ENCODE measurements around the gene EPHA5.

DNA sequence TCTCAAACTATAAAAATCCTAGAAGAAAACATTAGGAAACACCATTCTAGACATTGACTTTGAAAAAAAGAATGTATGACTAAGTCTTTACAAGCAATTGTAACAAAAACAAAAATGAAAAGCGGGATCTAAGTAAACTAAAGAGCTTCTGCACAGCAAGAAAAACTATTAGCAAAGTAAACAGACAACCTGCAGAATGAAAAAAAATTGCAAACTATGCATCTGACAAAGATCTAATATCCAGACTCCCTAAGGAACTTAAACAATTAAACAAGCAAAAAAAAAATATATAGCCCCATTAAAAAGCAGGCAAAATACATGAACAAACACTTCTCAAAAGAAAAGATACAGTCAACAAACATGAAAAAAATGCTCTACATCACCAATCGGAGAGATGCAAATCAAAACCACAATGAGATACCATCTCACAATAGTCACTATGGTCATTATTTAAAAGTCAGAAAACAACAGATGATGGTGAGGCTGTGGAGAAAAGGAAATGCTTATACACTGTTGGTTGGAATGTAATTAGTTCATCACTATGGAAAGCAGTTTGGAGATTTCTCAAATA, 168.1 kb downstream of the EPHA5 start:
- TF ChIP-seq, protein P1, sequence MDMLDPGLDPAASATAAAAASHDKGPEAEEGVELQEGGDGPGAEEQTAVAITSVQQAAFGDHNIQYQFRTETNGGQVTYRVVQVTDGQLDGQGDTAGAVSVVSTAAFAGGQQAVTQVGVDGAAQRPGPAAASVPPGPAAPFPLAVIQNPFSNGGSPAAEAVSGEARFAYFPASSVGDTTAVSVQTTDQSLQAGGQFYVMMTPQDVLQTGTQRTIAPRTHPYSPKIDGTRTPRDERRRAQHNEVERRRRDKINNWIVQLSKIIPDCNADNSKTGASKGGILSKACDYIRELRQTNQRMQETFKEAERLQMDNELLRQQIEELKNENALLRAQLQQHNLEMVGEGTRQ (CRISPR knock-in tag; IDR thresholded peaks at IDR 0.05), result no peak
- TF ChIP-seq ETV1 (tag; conservative IDR thresholded peaks at IDR 0.05; ENCODE audit: low read depth) (no peak), POLR2A (conservative IDR thresholded peaks at IDR 0.05) (no peak)

Data from K562 (cell line).